CMK (cell line): ENCODE measurements around the gene ELK4.

Experiments
- DNase-seq: peaks from one replicate; pipeline ENCODE4 v3.0.0-alpha.2; 2010; ENCODE audit warnings: low read depth

The ELK4 gene

DNA sequence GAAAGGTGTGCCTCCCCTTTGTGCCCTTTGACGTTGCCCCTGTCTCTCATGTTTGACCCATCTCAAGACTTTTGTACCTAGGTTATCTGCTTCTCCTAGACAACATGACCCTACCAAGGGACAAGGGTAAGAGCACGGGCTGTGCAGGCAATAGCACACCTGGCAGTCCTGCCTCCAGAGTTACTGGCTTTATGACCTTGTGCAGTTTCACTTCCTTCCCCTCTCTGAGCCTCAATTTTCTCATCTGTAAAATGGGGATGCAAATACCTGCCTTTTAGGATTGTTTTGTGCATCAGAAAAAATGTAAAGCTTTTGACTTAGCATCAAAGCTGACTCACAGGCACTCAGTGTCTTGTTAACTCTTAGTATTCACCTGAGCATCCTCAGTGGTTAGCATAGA is 36.4 kb downstream of the ELK4 start:
- no peak for DNase-seq

DNA sequence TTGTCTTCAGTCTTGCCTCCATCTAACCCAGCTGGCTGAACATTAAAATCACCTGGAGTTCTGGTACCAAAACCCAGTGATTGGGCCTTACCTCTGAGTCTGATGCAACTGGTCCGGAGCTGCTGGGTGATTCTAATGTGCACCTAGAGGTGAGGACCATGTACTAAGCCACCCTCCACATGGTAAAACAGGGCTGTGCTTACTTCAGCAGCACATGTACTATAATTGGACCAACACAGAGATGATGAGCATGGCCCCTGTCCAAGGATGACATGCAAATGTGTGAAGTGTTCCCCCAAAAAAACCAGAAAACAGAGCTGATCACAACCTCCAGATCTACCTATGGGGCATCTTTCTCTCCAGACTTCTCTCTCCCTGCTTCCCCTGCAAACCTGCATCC is 37.0 kb downstream of the ELK4 start:
- DNase-seq = no peak

DNA sequence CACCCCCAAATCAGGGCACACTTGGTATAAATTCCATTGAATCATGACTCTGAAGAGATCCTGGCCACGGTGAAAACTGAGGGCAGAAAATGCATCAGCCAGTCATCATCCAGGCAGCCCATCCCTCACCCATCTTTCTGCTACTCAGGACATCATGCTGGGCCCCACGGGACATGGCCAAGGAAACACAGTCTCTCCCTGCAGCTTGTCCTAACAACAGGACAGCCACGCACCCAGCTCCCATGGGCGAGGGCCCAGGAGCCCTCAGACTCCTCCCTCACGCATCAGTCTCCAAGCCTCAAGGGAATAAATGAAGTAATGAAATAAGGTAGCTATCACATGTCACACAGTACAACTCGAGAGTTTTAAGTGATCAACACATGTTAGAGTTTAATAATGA is 37.8 kb downstream of the ELK4 start:
- no peak for DNase-seq

DNA sequence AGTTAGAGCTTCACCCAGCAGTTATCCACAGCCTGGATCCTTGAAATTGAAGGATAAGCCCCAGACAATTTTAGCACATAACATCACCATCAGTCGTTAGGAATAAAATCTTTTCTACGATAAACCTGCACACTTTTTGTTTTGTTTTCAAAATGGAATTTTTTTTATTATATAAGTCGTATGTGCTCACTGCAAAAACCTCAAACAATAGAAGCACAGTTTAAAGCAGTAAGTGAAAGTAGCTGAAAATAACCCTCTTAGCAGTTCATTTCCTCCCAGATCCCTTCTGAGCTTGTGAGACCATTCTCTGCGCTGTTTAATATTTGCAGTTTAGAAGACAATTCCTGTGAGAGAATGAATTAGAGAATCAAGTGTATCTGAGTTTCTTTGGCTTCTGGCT is 38.3 kb downstream of the ELK4 start:
- no peak for DNase-seq

DNA sequence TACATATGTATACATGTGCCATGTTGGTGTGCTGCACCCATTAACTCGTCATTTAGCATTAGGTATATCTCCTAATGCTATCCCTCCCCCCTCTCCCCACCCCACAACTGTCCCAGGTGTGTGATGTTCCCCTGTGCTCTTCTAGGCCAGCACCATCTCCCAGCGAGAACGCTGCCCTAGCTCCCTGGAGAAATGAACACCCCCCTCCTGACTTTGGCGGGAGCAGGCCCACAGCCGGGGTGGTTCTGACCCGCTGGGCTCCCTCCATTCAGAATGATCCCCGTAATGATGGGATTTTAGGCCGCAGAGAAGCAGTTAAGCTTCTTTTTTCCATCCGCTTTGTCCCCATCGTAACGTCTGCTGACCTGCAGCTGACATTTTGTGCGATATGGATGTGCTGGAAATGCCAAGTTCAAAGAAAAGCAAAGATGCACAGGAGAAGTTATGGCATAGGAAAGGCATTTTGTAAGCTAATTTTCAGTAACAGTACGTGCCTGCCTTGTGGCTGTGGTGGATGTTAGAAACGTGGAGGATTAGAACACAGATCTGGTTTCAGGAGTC is 39.3 kb downstream of the ELK4 start:
- DNase-seq = no peak

DNA sequence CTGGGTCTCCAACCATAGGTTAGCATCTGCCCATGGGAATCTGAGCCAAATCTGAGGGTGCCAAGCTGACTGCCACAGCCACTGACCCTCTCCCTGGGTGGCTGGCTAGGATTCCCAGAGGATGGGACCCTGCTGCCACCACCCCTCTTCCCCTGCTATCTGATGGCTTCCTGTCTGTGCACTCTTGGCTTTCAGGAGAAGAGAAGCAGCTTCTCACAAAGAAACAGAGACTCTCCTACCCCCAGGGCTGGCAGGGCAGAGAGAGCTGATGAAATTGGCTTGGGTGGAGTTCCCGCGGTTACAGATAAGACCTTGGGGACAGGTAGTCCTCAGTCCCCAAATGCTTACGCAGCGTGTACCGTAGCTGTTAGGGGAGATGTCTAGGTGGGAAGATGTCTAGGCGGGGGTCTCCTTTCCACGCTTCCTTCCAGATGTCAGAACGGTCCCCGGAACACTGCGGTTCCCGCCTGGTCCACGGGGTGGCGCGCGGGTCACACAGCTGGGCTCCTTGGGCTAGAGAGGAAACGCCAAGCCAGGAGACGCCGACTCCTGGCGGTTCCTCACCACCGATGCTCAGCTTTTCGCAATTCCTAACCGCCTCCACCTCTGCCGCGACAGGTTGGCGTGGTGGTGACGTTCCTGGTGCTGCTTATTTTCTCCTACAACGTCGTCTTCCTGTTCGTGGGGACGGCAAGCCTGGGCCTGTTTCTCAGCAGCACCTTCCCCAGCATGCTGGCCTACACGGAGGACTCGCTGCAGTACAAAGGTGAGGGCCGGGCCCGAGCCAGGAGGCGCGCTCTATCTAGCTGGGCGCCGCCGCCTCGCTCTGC is 40.1 kb downstream of the ELK4 start:
- peak; percentile 38 for DNase-seq

DNA sequence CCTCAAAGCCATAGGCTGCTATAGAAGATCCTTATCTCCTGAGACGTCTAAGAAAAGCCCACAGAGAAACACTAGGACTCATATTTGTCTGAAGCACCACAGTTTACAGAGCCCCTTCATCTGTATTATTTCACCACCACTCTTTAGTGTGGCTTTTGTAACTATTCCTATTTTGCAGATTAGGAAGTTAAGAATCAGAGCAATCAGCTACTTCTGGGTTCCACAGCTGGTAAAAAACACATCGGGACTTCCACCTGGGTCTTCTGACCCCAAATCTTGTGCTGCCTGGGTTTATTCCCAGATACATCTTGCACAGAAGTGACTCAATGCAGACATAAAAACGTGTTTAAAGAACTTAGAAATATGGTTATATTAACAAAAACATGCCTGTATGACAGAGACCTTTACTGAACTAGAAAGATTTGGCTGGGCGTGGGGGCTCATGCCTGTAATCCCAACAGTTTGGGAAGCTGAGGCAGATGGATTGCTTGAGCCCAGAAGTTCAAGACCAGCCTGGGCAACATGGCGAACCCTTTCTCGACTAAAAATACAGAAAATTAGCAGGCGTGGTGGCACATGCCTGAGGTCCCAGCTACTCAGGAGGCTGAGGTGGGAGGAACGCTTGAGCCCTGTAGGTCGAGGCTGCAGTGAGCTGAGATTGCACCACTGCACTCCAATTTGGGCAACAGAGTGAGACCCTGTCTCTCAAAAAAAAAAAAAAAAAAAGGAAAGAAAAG is 40.9 kb downstream of the ELK4 start:
- no peak for DNase-seq

DNA sequence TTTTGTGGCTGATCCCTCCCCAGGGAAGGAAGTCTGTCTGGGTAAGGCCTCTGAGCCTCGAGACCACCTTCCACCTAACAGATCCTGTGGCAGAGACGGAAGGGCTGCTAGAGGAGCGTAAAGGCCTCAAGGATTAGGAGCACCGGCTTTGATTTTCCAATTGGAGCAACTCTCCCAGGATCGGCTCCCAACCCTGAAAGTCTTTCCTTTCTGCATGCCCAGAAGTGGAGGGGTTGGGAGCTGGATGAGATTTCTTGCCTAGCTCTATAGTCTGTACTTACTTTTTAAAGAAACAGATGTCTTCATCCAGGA is 41.4 kb downstream of the ELK4 start:
- no peak for DNase-seq

DNA sequence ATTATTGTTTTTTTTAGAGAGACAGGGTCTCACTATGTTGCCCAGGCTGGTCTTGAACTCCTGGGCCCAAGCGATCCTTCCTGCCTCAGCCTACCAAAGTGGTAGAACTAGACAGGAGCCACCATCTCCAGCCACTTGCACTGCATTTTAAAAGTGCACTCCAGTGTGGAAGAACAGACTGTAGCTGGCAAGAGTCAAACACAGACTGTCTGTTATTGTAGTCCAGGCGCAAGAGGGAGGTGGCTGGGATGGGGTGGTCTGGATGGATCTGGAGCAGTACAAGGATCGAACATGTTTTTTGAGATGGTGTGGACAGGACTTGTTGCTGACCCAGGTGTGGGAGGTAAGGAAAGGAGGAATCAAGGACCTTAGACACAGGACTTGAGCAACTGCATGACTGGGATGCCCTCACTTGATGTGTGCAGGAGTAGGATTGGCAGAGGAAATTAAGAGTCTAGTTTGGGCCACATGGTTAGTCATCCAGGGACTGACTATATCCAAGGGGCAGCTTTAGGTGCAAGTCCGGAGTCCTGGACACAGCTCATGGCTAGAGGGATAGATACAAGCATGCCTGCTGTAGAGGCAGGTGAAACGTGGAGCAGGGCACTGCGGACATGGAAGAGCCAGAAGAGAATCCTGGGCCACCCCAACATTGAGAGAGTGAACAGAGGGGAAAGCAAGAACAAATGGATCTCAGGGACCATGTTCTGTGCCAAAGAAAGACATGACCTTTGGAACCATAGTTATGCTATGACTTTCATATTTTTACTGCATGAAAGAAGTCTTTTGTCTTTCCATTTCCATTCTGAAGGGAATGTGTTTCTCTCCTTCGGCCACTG is 42.0 kb downstream of the ELK4 start:
- no peak for DNase-seq

DNA sequence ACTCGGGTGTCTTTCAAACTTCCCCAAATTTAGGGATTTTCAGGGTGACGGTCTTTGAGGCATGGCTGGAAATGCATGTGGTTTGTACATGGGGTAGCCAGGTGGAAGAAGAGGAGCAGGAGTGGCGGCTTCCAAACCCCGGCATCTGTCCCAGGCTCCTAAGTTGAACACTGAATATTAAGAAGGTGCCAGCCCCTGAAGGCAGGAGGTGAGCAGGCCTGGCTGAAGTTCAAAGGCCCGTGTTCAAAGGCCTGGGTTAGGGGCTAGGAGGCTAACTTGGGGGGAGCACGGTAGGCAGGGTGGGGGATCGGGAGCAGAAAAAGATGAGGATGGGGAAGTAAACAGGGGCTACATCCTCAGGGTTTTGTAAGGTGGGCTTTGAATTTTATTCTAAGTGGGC is 42.8 kb downstream of the ELK4 start:
- no peak for DNase-seq

DNA sequence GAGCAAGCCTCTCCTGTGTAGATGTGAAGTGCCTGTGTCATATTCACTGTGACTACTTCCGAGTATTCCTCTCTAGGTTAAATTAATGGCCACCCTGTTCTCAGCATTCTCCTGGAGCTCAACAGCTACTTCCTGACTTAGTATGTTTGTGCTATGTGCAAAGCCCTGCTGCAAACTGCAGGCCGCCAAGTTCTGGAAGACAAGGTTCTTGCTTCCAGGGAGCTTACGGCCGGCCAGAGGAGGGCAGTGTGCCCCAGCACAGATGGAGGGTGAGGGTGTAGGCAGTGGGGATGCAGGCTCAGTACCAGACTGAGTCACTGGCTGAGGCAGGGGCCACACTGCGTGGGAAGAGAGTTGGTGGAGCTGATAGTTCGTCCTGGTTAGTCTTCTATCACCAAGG is 43.2 kb downstream of the ELK4 start:
- DNase-seq = no peak

DNA sequence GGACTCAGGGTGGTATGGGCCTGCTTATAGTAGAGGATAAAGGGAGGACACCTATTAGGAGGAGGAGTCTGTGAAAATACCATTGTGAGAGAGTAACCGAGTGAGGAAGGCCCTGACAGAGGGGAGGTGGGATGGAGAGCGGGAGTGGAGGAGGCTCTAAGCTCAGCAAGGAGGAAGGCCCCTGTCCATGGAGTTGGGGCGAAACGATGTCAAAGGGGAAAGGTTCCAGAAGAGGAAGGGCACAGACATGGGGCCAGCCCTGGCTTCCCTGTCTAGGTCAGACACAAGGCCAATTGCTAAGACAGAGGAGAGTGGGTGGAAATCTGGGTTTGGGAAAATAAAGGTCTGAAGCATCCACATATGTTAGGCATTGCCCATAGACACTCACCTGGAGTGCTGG is 44.2 kb downstream of the ELK4 start:
- no peak for DNase-seq

DNA sequence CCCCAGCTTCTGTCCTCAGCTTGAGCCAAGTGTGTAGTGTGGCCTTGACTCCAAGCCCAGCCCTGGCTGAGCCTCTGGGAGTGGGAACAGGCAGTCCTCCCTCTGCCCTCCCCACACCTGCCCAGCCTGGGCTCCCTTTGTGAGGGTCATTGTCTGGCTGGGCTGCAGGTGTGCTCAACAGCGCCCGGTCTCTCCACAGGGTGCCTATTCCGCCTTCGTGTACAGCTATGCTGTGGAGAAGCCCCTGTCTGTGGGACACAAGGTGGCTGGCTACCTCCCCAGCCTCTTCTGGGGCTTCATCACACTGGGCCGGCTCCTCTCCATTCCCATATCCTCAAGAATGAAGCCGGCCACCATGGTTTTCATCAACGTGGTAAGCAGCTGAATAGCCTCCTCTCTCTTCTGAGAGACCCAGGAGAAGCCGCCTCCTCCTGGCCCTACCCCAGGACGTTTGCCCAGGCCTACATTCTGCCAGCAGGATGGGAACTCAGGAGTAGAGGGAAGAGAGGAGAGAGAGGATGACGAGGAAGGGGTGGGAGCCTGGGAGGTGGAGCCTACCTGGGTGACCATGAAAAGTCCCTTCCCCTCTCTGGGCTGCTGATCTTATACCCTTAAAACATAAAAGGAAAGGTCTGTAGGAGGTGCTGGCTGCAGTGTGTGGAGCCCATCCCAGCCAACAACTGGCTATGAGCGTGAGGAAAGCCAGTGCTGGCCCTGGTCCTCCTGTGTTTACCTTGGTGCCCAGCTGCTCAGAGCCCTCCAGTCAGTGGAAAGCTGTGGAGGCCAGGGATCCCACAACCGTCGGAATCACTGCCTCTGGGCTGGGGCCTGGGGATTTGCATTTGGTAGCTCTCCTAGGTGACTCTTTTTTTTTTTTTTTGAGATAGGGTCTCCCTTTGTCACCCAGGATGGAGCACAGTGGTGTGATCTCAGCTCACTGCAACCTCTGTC is 45.7 kb downstream of the ELK4 start:
- DNase-seq = no peak

DNA sequence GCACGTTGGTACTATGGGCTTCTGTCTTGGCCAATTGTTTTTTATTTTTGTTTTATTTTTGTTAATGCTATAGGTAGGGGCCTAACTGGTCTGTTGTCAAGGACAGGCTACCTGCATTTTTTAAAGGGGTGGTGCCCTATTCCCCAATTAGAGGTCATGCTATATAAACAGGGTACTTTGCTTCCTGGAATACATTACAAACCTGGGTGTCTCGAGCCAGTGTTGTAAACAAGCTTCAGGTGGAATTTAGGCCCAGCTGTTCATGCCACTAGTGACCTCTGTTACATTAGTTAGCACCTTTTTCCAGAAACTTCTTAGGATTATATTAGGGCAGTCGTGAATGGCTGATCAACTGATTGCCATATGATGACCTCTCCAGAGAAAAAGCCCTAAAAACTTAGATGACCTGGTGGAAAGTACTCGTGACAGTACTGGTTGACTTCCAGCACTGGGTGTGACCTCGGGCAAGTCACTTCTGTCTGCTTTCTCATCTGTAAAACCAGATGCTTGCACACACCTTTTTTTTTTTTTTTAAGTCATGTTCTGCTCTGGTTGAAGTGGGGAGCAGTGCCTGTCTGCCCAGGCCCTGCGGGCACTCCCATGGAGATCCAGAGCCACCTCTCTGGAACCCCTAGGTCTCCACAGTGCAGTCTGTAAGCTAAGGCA is 46.5 kb downstream of the ELK4 start:
- DNase-seq = no peak

DNA sequence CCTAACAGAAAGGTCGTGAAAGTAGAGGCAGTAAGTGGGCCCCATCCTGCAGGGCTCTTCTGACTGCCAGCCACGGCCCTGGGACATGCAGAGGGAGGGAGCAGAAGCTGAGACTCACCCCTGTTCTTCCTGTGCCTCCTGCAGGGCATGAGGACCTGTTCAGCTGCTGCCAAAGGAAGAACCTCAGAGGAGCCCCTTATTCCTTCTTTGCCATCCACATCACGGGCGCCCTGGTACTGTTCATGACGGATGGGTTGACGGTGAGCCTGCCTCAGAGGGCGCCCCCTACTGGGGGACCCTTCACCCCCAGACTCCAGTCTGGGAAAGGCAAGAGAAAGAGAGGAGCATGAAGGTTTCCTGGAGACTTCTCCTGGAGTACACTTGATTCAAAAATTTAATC is 47.1 kb downstream of the ELK4 start:
- DNase-seq = no peak

DNA sequence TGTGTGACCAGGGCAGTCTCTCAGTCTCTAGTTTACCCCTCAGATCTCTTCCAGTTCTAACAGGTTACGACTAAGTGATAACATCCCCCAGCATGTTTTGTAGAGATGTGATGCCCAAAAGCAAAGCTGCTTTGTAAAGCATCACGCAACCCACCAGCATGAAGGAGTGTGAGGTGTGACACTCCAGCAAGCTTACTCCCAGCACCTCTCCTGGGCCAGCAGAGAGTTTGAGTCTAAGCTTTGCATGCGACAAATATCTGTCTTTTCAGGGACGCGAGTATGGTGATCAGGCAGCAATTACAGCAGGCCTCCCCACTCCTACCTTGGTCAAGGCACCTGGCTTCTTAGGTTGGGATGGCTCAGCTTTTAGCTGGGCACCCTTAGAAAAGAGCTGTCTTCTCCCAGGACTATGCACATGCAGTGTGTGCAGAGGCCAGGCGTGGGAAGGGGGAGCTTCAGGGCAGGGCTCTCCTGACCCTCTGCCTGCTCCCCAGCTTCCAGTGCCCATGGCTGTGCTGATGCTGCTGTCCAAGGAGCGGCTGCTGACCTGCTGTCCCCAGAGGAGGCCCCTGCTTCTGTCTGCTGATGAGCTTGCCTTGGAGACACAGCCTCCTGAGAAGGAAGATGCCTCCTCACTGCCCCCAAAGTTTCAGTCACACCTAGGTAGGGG is 48.2 kb downstream of the ELK4 start:
- DNase-seq = no peak

DNA sequence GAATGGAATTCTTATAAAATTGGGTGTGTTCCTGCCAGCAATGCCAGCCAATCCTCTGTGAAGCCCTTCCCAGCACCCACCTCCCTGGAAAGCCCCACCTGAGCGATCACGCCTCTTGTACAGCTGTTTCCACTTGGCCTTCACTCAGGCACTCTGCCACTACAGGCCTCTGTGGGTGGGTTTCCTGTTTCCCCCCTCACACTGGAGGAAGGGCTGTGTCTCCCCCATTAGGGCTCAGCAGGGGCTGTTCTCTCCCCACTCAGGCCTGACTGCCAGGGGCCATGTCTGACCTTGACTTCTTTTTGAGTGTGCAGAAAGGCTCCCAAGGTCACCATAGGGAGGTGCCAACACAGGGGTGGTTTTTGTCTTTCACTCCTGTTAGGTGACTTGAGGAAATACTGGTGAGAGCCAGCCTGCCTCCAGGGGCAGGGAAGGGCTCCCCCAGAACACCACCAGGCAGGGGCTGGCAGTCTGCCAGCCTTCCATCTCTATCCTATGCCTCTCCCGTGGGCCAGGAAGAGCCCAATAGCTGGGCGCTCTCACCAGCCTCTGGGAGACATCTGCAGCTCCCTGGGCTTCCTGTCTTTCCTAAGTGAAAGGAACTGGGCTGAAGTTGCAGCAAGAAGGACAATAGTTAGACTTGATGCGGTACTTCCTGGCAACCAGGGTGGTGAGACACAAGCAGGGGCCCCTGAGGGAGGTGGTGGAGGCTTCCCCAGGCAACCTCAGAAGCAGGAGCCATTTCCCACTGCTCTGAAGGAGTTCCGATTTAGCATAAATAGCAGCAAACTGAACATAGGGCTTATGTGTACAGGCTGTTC is 49.1 kb downstream of the ELK4 start:
- no peak for DNase-seq

DNA sequence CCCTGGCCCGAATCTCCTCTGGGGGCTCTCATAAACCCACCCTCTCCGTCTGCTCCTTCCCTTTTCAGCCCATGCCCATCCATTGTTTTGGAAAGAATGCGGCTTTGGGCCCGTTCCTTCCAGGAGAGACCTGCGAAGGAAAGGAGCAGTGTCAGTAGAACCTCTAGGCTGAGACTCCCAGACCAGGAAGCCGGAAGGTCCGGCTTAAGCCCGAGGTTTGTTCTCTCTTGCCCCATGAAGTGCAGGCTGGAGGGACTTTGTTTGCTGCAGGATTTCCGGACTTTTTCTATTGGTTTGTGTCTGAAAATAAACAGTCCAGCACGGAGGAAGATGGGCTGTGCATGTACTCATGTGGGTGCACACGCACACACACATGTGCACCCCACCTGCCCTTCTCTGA is 49.8 kb downstream of the ELK4 start:
- no peak for DNase-seq

DNA sequence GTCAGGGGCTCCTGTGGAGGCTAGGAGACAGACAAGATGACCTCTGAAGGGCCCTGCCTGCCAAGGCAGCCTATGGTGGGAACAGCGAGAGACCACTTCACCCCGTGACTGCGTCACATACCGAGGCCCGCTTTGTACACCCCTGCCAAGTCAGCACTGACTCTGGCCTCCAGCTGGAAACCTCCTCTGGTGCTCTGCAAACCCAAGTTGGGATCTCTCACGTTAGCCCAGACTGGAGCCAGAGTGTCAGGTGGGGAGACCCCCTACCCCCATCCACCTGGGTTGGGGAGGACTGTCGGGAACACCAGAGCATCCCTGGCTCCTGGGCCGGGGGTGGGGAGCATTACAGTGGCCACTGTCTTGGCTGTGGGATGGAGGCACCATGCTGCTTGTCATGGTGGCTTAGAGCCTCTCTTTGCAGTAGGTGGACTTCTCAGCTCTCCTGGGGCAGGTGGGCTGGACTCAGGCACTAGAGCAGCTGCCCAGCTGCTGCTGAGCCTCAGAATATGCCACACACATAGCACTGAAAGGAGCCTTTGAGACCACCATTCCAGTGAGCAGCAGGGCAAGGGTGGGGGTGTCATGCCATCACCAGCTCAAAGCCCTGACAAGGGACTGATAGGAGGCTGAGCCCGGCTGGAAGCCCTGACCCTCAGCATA is 50.4 kb downstream of the ELK4 start:
- DNase-seq = no peak
